RWPE2 (cell line): ENCODE results near the gene ELFN1.

Source experiments
- ATAC-seq: fragments of 200-7000 bp; cut with Tn5 transposase; 3 replicates; pipeline ENCODE4 v1.9.1; 2021; ENCODE audit warnings: low read depth
- DNase-seq: peaks from one replicate; pipeline ENCODE4 v3.0.0-alpha.2; 2020; ENCODE audit warnings: low spot score
- H3K27ac ChIP-seq: fragments of 450-650 bp; 2 replicates; pipeline ENCODE4 v1.5.1; 2017; ENCODE audit warnings: mild to moderate bottlenecking; ENCODE audit not compliant: poor library complexity, severe bottlenecking
- H3K27me3 ChIP-seq: fragments of 250-450 bp; sonication (Bioruptor Pico); 2 replicates; pipeline ENCODE4 v1.5.1; 2021; ENCODE audit warnings: mild to moderate bottlenecking, moderate library complexity; ENCODE audit not compliant: insufficient read depth, poor library complexity, severe bottlenecking
- H3K36me3 ChIP-seq: fragments of 250-450 bp; sonication (Bioruptor Pico); 2 replicates; pipeline ENCODE4 v1.5.1; 2020; ENCODE audit warnings: low read depth, mild to moderate bottlenecking, moderate library complexity
- H3K4me1 ChIP-seq: fragments of 250-450 bp; sonication (Bioruptor Pico); 2 replicates; pipeline ENCODE4 v1.5.1; 2021; ENCODE audit warnings: mild to moderate bottlenecking, moderate library complexity; ENCODE audit not compliant: insufficient read depth, poor library complexity, severe bottlenecking
- H3K4me3 ChIP-seq: fragments of 250-450 bp; sonication (Bioruptor Pico); 2 replicates; pipeline ENCODE4 v1.5.1; 2021; ENCODE audit warnings: mild to moderate bottlenecking, moderate library complexity; ENCODE audit not compliant: severe bottlenecking
- H3K9me3 ChIP-seq: fragments of 250-450 bp; sonication (Bioruptor Pico); 2 replicates; pipeline ENCODE4 v1.5.1; 2021; ENCODE audit warnings: mild to moderate bottlenecking, moderate library complexity; ENCODE audit not compliant: severe bottlenecking
- CTCF ChIP-seq: fragments of 450-650 bp; IDR thresholded peaks from one replicate; pipeline ENCODE4 v1.5.1; 2017; ENCODE audit warnings: mild to moderate bottlenecking, moderate library complexity; ENCODE audit not compliant: poor library complexity, severe bottlenecking

ELFN1 gene

DNA sequence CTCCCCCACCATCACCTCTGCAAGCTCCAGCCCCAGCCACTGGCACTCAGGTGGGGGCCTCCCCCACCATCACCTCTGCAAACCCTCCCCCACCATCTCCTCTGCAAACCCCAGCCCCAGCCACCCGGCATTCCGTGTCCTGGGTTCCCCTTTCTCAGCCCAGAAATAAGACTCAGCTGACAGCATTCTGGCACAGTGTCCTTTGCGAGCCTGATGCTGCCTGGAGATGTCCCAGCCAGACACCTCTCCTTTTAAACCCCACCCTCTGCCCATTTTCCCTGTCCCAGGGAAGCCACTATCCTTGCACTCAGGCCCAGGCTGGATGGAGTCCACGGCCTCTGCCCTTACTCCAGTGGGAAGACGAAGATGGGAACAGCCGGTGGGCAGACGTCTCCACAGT, 49.8 kb downstream of the ELFN1 start:
- no peaks in the 10 kb centered on the region for H3K4me1 ChIP-seq
- H3K27ac ChIP-seq, result no peak overlapping the region
- ATAC-seq, result no peak
- H3K36me3 ChIP-seq, result no peaks in the 10 kb centered on the region
- peaks cover 12% of the 10 kb centered on the region for H3K27me3 ChIP-seq
- H3K9me3 ChIP-seq, result no peaks in the 10 kb centered on the region
- DNase-seq, result no peak
- H3K4me3 ChIP-seq, result no peak overlapping the region
- TF ChIP-seq CTCF, result no peak

DNA sequence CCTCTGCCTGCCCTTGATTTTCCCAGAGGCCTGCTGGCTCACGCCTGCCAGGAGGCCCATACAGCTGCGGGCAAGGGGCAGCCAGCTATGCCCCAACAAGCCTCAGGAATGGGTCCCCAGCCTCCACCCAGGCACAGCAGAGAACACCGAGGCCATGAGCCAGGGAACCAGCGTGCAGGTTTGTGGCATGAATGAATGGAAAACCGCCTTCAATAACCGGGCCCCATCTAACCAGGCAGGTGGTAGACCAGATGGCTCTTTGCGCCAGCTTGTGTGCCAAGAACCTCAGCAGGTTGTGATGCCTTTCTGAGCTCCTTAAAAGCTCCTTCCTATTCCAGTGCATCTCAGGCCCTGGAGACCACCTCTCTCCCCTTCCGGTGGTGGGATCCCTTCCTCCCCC, 50.2 kb downstream of the ELFN1 start:
- TF ChIP-seq CTCF, result no peak
- Histone ChIP-seq H3K4me3 (no peak overlapping the region), H3K27me3 (peaks cover 16% of the 10 kb centered on the region), H3K27ac (no peak overlapping the region), H3K9me3 (no peaks in the 10 kb centered on the region), H3K4me1 (no peaks in the 10 kb centered on the region), H3K36me3 (no peaks in the 10 kb centered on the region)
- DNase-seq (no peak), ATAC-seq (peak; percentile 7; the same call in 1 of the 3 replicates)

- TF ChIP-seq CTCF, result no peak
- Histone ChIP-seq H3K27me3 (peaks cover 24% of the 10 kb centered on the region), H3K27ac (no peak overlapping the region), H3K9me3 (no peaks in the 10 kb centered on the region), H3K4me1 (no peaks in the 10 kb centered on the region), H3K4me3 (no peak overlapping the region), H3K36me3 (no peaks in the 10 kb centered on the region)
- no peak for ATAC-seq
- no peak for DNase-seq
These were observed 51.1 kb downstream of the ELFN1 start for GRCh38 chr7:1721047-1721690.

DNA sequence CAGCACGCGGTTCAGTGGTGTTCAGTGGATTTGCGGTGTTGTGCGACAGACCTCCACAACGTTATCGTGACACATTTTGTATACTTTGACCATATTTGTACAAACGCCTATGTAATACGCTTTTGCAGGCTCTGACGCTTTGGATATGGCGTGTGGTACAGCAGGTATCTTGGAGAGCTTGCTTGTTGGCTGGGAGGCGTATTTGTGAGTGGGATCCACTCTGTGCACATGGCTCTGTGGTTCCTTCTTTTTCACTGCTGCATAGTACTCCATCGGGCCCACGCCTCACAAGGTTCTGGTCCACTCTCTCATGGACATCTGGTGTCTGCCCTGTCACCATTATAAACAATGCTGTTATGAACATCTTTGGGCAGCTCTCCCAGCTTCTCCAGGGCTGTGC, 53.2 kb downstream of the ELFN1 start:
- H3K4me1 ChIP-seq, result no peaks in the 10 kb centered on the region
- no peak overlapping the region for H3K27ac ChIP-seq
- H3K9me3 ChIP-seq, result no peaks in the 10 kb centered on the region
- DNase-seq, result no peak
- ATAC-seq, result no peak
- no peak for TF ChIP-seq CTCF
- no peaks in the 10 kb centered on the region for H3K36me3 ChIP-seq
- H3K27me3 ChIP-seq, result peaks cover 32% of the 10 kb centered on the region
- no peak overlapping the region for H3K4me3 ChIP-seq

GRCh38 chr7:1724118-1724910, 54.2 kb downstream of the ELFN1 start:
- TF ChIP-seq CTCF, result no peak
- peaks cover 32% of the 10 kb centered on the region for H3K27me3 ChIP-seq
- no peaks in the 10 kb centered on the region for H3K4me1 ChIP-seq
- H3K4me3 ChIP-seq, result no peak overlapping the region
- DNase-seq (no peak), ATAC-seq (no peak)
- H3K36me3 ChIP-seq, result no peaks in the 10 kb centered on the region
- no peak overlapping the region for H3K27ac ChIP-seq
- H3K9me3 ChIP-seq, result no peaks in the 10 kb centered on the region
